K562 (cell line): ENCODE data around the gene RNASE2. TPM values are rescaled to one million over a fixed set of nuclear protein-coding genes. Genes with fewer than 3 reads are reported as not detected.

Experiments
- ATAC-seq: fragments of 200-7000 bp; cut with Tn5 transposase; 3 replicates; pipeline ENCODE4 v1.9.1; 2020; ENCODE audit warnings: moderate library complexity
- BruUV-seq: library from RNA; stranded (reverse); fragments of 400-500 nt; replicated peaks from 2 replicates; lab custom pipeline; 2021; lab: Mats Ljungman, UMichigan
- CTCF ChIA-PET: fragments of 300-600 bp; formaldehyde crosslinking; extraction: SDS; loops from one replicate; lab custom pipeline; 2021; ENCODE audit warnings: low intra/inter-chr PET ratio; lab: Yijun Ruan, JAX
- POLR2A ChIA-PET: fragments of 300-600, 350-650 bp; sonication (Branson Sonifier 250); formaldehyde crosslinking; extraction: SDS; loops from one replicate; lab custom pipeline; 2021; ENCODE audit warnings: antibody characterized with exemption, inconsistent platforms; lab: Yijun Ruan, JAX
- DNase-seq, 4 experiments: peaks; one replicate each; pipeline versions ENCODE4 v3.0.0 to v3.0.0-alpha.2; 2011 to 2018; ENCODE audit warnings: low spot score in 3 of 4, mixed read lengths in 3 of 4; ENCODE audit errors: extremely low read depth in 1 of 4
- FAIRE-seq: peaks from 2 replicates; lab custom pipeline; 2011; peaks lifted over from hg19 to GRCh38; lab: Jason Lieb, UNC
- H2AFZ ChIP-seq: 2 replicates; pipeline ENCODE4 v1.6.0; 2011; ENCODE audit warnings: low read depth, low read length, control low read depth, inconsistent platforms
- H3K27ac ChIP-seq: fragments of 200-600 bp; 3 replicates; pipeline ENCODE4 v1.8.0; 2011; ENCODE audit warnings: low read depth, mild to moderate bottlenecking, control low read depth, inconsistent platforms, low read length, moderate library complexity, mixed read lengths; ENCODE audit errors: extremely low read depth
- H3K27me3 ChIP-seq, 2 experiments: fragments of 300-600 bp in 1 of 2; 2 replicates in 1 of 2; 3 replicates in 1 of 2; pipeline versions ENCODE4 v1.6.0 to v1.8.0; 2011; ENCODE audit warnings: inconsistent platforms in 2 of 2, low read length in 2 of 2, mild to moderate bottlenecking in 1 of 2, mixed read lengths in 1 of 2, moderate library complexity in 1 of 2; ENCODE audit not compliant: control insufficient read depth in 2 of 2, insufficient read depth in 2 of 2
- H3K36me3 ChIP-seq: fragments of 300-600 bp; 3 replicates; pipeline ENCODE4 v1.8.0; 2011; ENCODE audit warnings: mild to moderate bottlenecking, low read length, inconsistent platforms; ENCODE audit not compliant: control insufficient read depth, insufficient read depth
- H3K4me1 ChIP-seq, 2 experiments: fragments of 200-600 bp in 1 of 2; replicated peaks in 1 of 2; 2 replicates in 1 of 2; 3 replicates in 1 of 2; pipeline versions ENCODE4 v1.5.1 to v1.8.0; 2011; ENCODE audit warnings: inconsistent platforms in 2 of 2, low read length in 2 of 2, mild to moderate bottlenecking in 1 of 2, mixed read lengths in 1 of 2, moderate library complexity in 1 of 2; ENCODE audit not compliant: control insufficient read depth in 2 of 2, insufficient read depth in 2 of 2
- H3K4me2 ChIP-seq: 2 replicates; pipeline ENCODE4 v1.6.1; 2011; ENCODE audit warnings: low read length, control low read depth, inconsistent platforms, mixed read lengths; ENCODE audit not compliant: insufficient read depth
- H3K4me3 ChIP-seq: fragments of 200-600 bp; sonication (generic), shearing (Covaris generic); 2 replicates; pipeline ENCODE4 v1.5.1; 2016; ENCODE audit warnings: control low read depth, inconsistent platforms
- H3K79me2 ChIP-seq: fragments of 200-600 bp; 3 replicates; pipeline ENCODE4 v1.8.0; 2011; ENCODE audit warnings: low read length, inconsistent platforms; ENCODE audit not compliant: control insufficient read depth, insufficient read depth
- H3K9ac ChIP-seq, 2 experiments: 2 replicates each; pipeline versions ENCODE4 v1.6.0 to v1.6.1; 2011; ENCODE audit warnings: low read depth in 2 of 2, low read length in 2 of 2, control low read depth in 1 of 2, inconsistent platforms in 1 of 2, mild to moderate bottlenecking in 1 of 2, mixed read lengths in 1 of 2; ENCODE audit not compliant: insufficient read depth in 1 of 2
- H3K9me1 ChIP-seq: one replicate; pipeline ENCODE4 v1.6.0; 2011; ENCODE audit warnings: inconsistent platforms, mild to moderate bottlenecking, low read length, moderate library complexity; ENCODE audit not compliant: control insufficient read depth, insufficient read depth
- H3K9me3 ChIP-seq: replicated peaks from 2 replicates; pipeline ENCODE4 v1.5.1; 2011; ENCODE audit warnings: low read depth, low read length, inconsistent platforms; ENCODE audit not compliant: control insufficient read depth, insufficient read depth
- H4K20me1 ChIP-seq: replicated peaks from 2 replicates; pipeline ENCODE4 v1.6.1; 2011; ENCODE audit warnings: low read length, inconsistent platforms, mixed read lengths; ENCODE audit not compliant: control insufficient read depth, insufficient read depth
- CBX1 ChIP-seq: sonication (generic); IDR thresholded peaks from 2 replicates; pipeline ENCODE4 v1.6.1; 2016; ENCODE audit warnings: antibody characterized with exemption, low read depth, mild to moderate bottlenecking
- CBX3 ChIP-seq, 2 experiments: IDR thresholded peaks; 1 replicate in 1 of 2; 2 replicates in 1 of 2; pipeline ENCODE4 v1.6.1; 2012; ENCODE audit warnings: inconsistent platforms in 2 of 2, low read length in 2 of 2, borderline replicate concordance in 1 of 2, control low read depth in 1 of 2
- FOXM1 ChIP-seq, 2 experiments: fragments of 450-650 bp in 1 of 2; sonication (generic) in 1 of 2; formaldehyde crosslinking in 1 of 2; IDR thresholded peaks; 2 replicates each; pipeline versions ENCODE4 v1.6.1 to v1.9.0; 2017 to 2022; ENCODE audit warnings: low read depth in 2 of 2, mild to moderate bottlenecking in 2 of 2, missing genetic modification reagents in 1 of 2, moderate library complexity in 1 of 2
- ILK ChIP-seq: fragments of 450-650 bp; IDR thresholded peaks from 2 replicates; pipeline ENCODE4 v1.6.1; 2016; ENCODE audit warnings: missing genetic modification characterization, low read depth, mild to moderate bottlenecking, missing compliant biosample characterization, moderate library complexity, borderline replicate concordance
- LEF1 ChIP-seq: fragments of 450-650 bp; IDR thresholded peaks from 2 replicates; pipeline ENCODE4 v1.6.1; 2016; ENCODE audit warnings: mild to moderate bottlenecking
- MEF2D ChIP-seq: conservative IDR thresholded peaks from 2 replicates; pipeline ENCODE4 v1.6.1; 2016; ENCODE audit warnings: low read depth, missing genetic modification characterization, missing compliant biosample characterization
- MTA1 ChIP-seq: fragments of 450-650 bp; IDR thresholded peaks from 2 replicates; pipeline ENCODE4 v1.6.1; 2017; ENCODE audit warnings: borderline replicate concordance
- NR3C1 ChIP-seq: sonication (generic); formaldehyde crosslinking; IDR thresholded peaks from 2 replicates; pipeline ENCODE4 v1.8.1; 2022; ENCODE audit warnings: missing genetic modification reagents
- PHB ChIP-seq: fragments of 250-450 bp; sonication (Bioruptor Pico); IDR thresholded peaks from 2 replicates; pipeline ENCODE4 v1.5.0; 2021
- RBM25 ChIP-seq: fragments of 200-400 bp; formaldehyde crosslinking; IDR thresholded peaks from 2 replicates; pipeline ENCODE4 v1.6.1; 2018; ENCODE audit warnings: low read length, low read depth, moderate library complexity; ENCODE audit not compliant: severe bottlenecking
- SREBF2 ChIP-seq: sonication (generic); formaldehyde crosslinking; IDR thresholded peaks from 2 replicates; pipeline ENCODE4 v1.4.0; 2020; ENCODE audit warnings: mild to moderate bottlenecking, missing genetic modification reagents
- SRSF9 ChIP-seq: fragments of 200-400 bp; formaldehyde crosslinking; IDR thresholded peaks from 2 replicates; pipeline ENCODE4 v1.6.1; 2017; ENCODE audit warnings: low read depth, low read length, borderline replicate concordance
- TEAD2 ChIP-seq: fragments of 450-650 bp; IDR thresholded peaks from 2 replicates; pipeline ENCODE4 v1.6.1; 2016; ENCODE audit warnings: missing genetic modification characterization, control low read depth, missing compliant biosample characterization
- XRCC3 ChIP-seq: fragments of 450-650 bp; IDR thresholded peaks from 2 replicates; pipeline ENCODE4 v1.6.1; 2017; ENCODE audit warnings: mild to moderate bottlenecking, moderate library complexity
- ZNF197 ChIP-seq: fragments of 200-800 bp; sonication (Bioruptor generic); IDR thresholded peaks from 2 replicates; pipeline ENCODE4 v1.6.1; 2016; ENCODE audit warnings: low read depth, missing genetic modification characterization, missing compliant biosample characterization
- ZNF217 ChIP-seq: sonication (generic); formaldehyde crosslinking; IDR thresholded peaks from 2 replicates; pipeline ENCODE4 v1.8.0; 2022; ENCODE audit warnings: mild to moderate bottlenecking, missing genetic modification reagents
- ZNF445 ChIP-seq: fragments of 250-450 bp; sonication (Bioruptor Pico); IDR thresholded peaks from 2 replicates; pipeline ENCODE4 v1.4.0; 2020; ENCODE audit warnings: low read depth, mild to moderate bottlenecking, moderate library complexity
- ZNF766 ChIP-seq: fragments of 200-800 bp; sonication (Bioruptor generic); conservative IDR thresholded peaks from 2 replicates; pipeline ENCODE4 v1.6.1; 2016; ENCODE audit warnings: missing genetic modification characterization, missing compliant biosample characterization
- WGBS: fragments of 100-300 bp; shearing (Covaris generic); methylation state at CpG from one replicate; pipeline ENCODE4 v1.1.6; 2016; ENCODE audit warnings: low coverage, mixed read lengths; ENCODE audit not compliant: insufficient coverage; ENCODE audit errors: missing lambda C conversion rate; 5-methylcytosine and 5-hydroxymethylcytosine counted together
- in situ Hi-C: fragments of 300-500 bp; cut with MboI; formaldehyde crosslinking; loops from 4 replicates; pipeline ENCODE4 v1.15.0; 2018; ENCODE audit warnings: inconsistent platforms, mixed read lengths
- intact Hi-C: fragments of 100-400 bp; cut with micrococcal nuclease; formaldehyde crosslinking; loops from 2 replicates; pipeline ENCODE4 v1.14.2; 2022
- polyA plus RNA-seq, 8 experiments: library from polyadenylated mRNA; depleted of rRNA in 4 of 8; stranded (reverse) in 5 of 8; unstranded in 3 of 8; fragments of >200 nt; fragmentation: Nextera tagmentation in 2 of 8; fragmentation: Illumina TruSeq in 1 of 8; extraction: Ambion mirVana in 2 of 8; extraction: Trizol in 1 of 8; gene quantifications; 2 replicates each; pipeline versions ENCODE4 v1.2.1 to v1.2.3, GENCODE V29; 2011 to 2014; ENCODE audit warnings: inconsistent platforms in 1 of 8, missing spikeins in 1 of 8
- total RNA-seq, 7 experiments: library from RNA; depleted of rRNA in 6 of 7; stranded (reverse); fragments of >200 nt in 6 of 7; fragmentation: Illumina TruSeq in 2 of 7; extraction: Trizol in 2 of 7; gene quantifications; 2 replicates each; pipeline versions ENCODE4 v1.2.1 to v1.2.3, GENCODE V29; 2011 to 2021; ENCODE audit warnings: low replicate concordance in 1 of 7
- TF ChIP-seq, protein P1 (sequence below), 3 experiments: IDR thresholded peaks in 2 of 3; conservative IDR thresholded peaks in 1 of 3; 2 replicates each; pipeline ENCODE4 v1.5.1; 2011 to 2012; ENCODE audit warnings: low read length in 3 of 3, mild to moderate bottlenecking in 3 of 3, control low read depth in 2 of 3, improper control_type of control experiment in 1 of 3, inconsistent platforms in 1 of 3, low read depth in 1 of 3, mixed read lengths in 1 of 3, moderate library complexity in 1 of 3; ENCODE audit not compliant: insufficient read depth in 2 of 3
- TF ChIP-seq, protein P2 (sequence below), 2 experiments: IDR thresholded peaks; 2 replicates each; pipeline ENCODE4 v1.6.1; 2012; ENCODE audit warnings: improper control_type of control experiment in 2 of 2, low read depth in 2 of 2, low read length in 2 of 2, borderline replicate concordance in 1 of 2

RNASE2 gene
- total and polyA plus RNA-seq, 9 of the 15 experiments (the other 6 are each of a cell fraction or from before 2014, with no cell fraction given), result not detected

DNA sequence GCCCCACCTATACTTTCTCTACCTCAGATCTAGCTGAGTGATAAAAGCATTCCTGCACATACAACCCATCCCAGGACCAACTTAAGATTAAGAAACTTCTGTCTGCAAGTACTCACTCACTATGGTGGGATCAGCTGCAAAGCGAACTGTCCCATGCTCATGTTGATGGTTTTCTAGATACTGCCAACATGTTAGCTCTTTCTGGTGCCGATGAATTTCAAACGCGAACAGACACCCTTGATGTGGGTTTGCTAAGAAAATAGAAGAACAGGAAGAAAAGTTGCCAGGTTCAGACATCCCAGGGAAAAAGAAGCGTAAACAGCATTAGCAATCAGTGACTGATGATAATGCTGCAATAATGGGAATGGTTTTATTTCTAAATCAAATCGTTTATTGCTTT, 42.3 kb downstream of the RNASE2 start:
- TF ChIP-seq RBM25, result no peak
- no peak for TF ChIP-seq LEF1
- TF ChIP-seq SRSF9, result no peak
- TF ChIP-seq ILK (tag), result no peak
- TF ChIP-seq CBX3 (IDR thresholded peaks at IDR 0.05; ENCODE audit: borderline replicate concordance in 1 of 2, low read length in 2 of 2), result no peak
- no peak for TF ChIP-seq CBX1
- TF ChIP-seq ZNF766 (CRISPR knock-in tag), result no peak
- TF ChIP-seq, protein P1, sequence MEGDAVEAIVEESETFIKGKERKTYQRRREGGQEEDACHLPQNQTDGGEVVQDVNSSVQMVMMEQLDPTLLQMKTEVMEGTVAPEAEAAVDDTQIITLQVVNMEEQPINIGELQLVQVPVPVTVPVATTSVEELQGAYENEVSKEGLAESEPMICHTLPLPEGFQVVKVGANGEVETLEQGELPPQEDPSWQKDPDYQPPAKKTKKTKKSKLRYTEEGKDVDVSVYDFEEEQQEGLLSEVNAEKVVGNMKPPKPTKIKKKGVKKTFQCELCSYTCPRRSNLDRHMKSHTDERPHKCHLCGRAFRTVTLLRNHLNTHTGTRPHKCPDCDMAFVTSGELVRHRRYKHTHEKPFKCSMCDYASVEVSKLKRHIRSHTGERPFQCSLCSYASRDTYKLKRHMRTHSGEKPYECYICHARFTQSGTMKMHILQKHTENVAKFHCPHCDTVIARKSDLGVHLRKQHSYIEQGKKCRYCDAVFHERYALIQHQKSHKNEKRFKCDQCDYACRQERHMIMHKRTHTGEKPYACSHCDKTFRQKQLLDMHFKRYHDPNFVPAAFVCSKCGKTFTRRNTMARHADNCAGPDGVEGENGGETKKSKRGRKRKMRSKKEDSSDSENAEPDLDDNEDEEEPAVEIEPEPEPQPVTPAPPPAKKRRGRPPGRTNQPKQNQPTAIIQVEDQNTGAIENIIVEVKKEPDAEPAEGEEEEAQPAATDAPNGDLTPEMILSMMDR (IDR thresholded peaks at IDR 0.05 in 2 of 3, conservative IDR thresholded peaks at IDR 0.05 in 1 of 3; ENCODE audit: insufficient read depth in 2 of 3, low read depth in 1 of 3, low read length in 3 of 3), result no peak
- TF ChIP-seq ZNF217 (CRISPR knock-in tag), result no peak
- no peak for TF ChIP-seq NR3C1 (CRISPR knock-in tag)
- TF ChIP-seq FOXM1 (IDR thresholded peaks at IDR 0.05; ENCODE audit: low read depth), result no peak
- TF ChIP-seq FOXM1 (CRISPR knock-in tag; IDR thresholded peaks at IDR 0.05; ENCODE audit: low read depth), result no peak
- TF ChIP-seq PHB (CRISPR knock-in tag), result no peak
- TF ChIP-seq MEF2D, result no peak
- TF ChIP-seq MTA1, result no peak
- no peak for TF ChIP-seq ZNF197 (CRISPR knock-in tag)
- no peak for TF ChIP-seq ZNF445 (CRISPR knock-in tag)
- no peak for TF ChIP-seq SREBF2
- TF ChIP-seq, protein P2, sequence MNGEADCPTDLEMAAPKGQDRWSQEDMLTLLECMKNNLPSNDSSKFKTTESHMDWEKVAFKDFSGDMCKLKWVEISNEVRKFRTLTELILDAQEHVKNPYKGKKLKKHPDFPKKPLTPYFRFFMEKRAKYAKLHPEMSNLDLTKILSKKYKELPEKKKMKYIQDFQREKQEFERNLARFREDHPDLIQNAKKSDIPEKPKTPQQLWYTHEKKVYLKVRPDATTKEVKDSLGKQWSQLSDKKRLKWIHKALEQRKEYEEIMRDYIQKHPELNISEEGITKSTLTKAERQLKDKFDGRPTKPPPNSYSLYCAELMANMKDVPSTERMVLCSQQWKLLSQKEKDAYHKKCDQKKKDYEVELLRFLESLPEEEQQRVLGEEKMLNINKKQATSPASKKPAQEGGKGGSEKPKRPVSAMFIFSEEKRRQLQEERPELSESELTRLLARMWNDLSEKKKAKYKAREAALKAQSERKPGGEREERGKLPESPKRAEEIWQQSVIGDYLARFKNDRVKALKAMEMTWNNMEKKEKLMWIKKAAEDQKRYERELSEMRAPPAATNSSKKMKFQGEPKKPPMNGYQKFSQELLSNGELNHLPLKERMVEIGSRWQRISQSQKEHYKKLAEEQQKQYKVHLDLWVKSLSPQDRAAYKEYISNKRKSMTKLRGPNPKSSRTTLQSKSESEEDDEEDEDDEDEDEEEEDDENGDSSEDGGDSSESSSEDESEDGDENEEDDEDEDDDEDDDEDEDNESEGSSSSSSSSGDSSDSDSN (IDR thresholded peaks at IDR 0.05; ENCODE audit: borderline replicate concordance in 1 of 2, low read depth in 2 of 2, low read length in 2 of 2), result no peak
- TF ChIP-seq TEAD2 (tag), result no peak
- TF ChIP-seq XRCC3, result no peak
- TF ChIP-seq, all 486 proteins: peak for 0
- Histone ChIP-seq H3K4me3 (no peak overlapping the region), H3K27me3 (no peaks in the 10 kb centered on the region), H3K79me2 (no peaks in the 10 kb centered on the region), H3K4me1 (peaks cover 5 to 10% of the 10 kb centered on the region in 2 experiments; a peak in 3 of 5 replicates), H3K36me3 (peaks cover 40% of the 10 kb centered on the region), H3K9me1 (no peaks in the 10 kb centered on the region), H3K9ac (no peak overlapping the region), H3K4me2 (no peak overlapping the region), H3K9me3 (no peaks in the 10 kb centered on the region), H4K20me1 (no peaks in the 10 kb centered on the region), H2AFZ (no peak overlapping the region), H3K27ac (no peak overlapping the region)
- 58% methylated on average over 2 of the region's 6 CpGs for WGBS
- ChIA-PET POLR2A (interaction anchor here (0.6 to 1.0 kb wide), 3 partner anchors 17 to 80 kb away, joined by 3 read pairs; no protein-coding TSS in a partner anchor), CTCF (no interaction called here)
- DNase-seq (no peak), ATAC-seq (no peak), FAIRE-seq (no peak)
- no TSS peak for BruUV-seq
- in situ Hi-C loops (no loop called here), intact Hi-C loops (no loop called here)
